Activated CD4-positive, alpha-beta T cell treated with anti-CD3 and anti-CD28 coated beads for 24 hours (primary cell): ENCODE results near the gene CHST12.
"Not testable (repeated sequence)": the region's sequence is repeated elsewhere in the genome, so short reads cannot be mapped to it uniquely, and the experiment has no call there.

Source experiments
- DNase-seq, 2 donors: peaks; one replicate each; pipeline ENCODE4 v3.0.0-alpha.2; 2020; ENCODE audit warnings: low read depth in 2 of 2

Gene CHST12

GRCh38 chr7:2403718-2404648 lies 572 bp downstream of the CHST12 start:
- DNase-seq, result no peak

GRCh38 chr7:2404714-2405119 lies 1.3 kb downstream of the CHST12 start:
- DNase-seq, result no peak

GRCh38 chr7:2405201-2405600 lies 1.8 kb downstream of the CHST12 start:
- no peak for DNase-seq

GRCh38 chr7:2405601-2406345 lies 2.4 kb downstream of the CHST12 start:
- peak; percentile 30 to 43 for DNase-seq

- no peak for DNase-seq
Measured at GRCh38 chr7:2409745-2410414, 6.5 kb downstream of the CHST12 start.

- DNase-seq, result no peak
Measured at GRCh38 chr7:2411049-2411448, 7.6 kb downstream of the CHST12 start.

GRCh38 chr7:2411815-2412586 lies 8.6 kb downstream of the CHST12 start:
- no peak for DNase-seq

- no peak for DNase-seq
Measured at GRCh38 chr7:2412587-2413201, 9.3 kb downstream of the CHST12 start.

GRCh38 chr7:2416063-2416462 lies 12.7 kb downstream of the CHST12 start:
- no peak for DNase-seq

- DNase-seq, result no peak
Measured at GRCh38 chr7:2416650-2417049, 13.2 kb downstream of the CHST12 start.

- not testable (repeated sequence) for DNase-seq
Measured at GRCh38 chr7:2417178-2417577, 13.8 kb downstream of the CHST12 start.

- peak in 1 of 2 donors; percentile 32 for DNase-seq
Measured at GRCh38 chr7:2417981-2418481, 14.6 kb downstream of the CHST12 start.

GRCh38 chr7:2420216-2420933 lies 17.0 kb downstream of the CHST12 start:
- no peak for DNase-seq

GRCh38 chr7:2421943-2422310 lies 18.5 kb downstream of the CHST12 start:
- no peak for DNase-seq

- DNase-seq, result no peak
Measured at GRCh38 chr7:2425749-2426148, 22.3 kb downstream of the CHST12 start.

GRCh38 chr7:2431260-2431867 lies 28.0 kb downstream of the CHST12 start:
- DNase-seq, result peak in 1 of 2 donors; percentile 32

GRCh38 chr7:2432910-2433712 lies 29.7 kb downstream of the CHST12 start:
- DNase-seq, result no peak

GRCh38 chr7:2433713-2434550 lies 30.5 kb downstream of the CHST12 start:
- no peak for DNase-seq
